Endothelial cell of umbilical vein (primary cell): ENCODE measurements around the gene C6orf89. TPM values are rescaled to one million over a fixed set of nuclear protein-coding genes. Genes with fewer than 3 reads are reported as not detected.
"Not testable (repeated sequence)": the region's sequence is repeated elsewhere in the genome, so short reads cannot be mapped to it uniquely, and the experiment has no call there.

ENCODE experiments used
- BruUV-seq: library from RNA; stranded (reverse); fragments of 400-500 nt; replicated peaks from 2 replicates; lab custom pipeline; 2021; lab: Mats Ljungman, UMichigan
- CTCF ChIA-PET: fragments of 300-600, 350-600 bp; sonication (Branson Sonifier 250); formaldehyde crosslinking; loops from one replicate; lab custom pipeline; 2021; ENCODE audit warnings: antibody characterized with exemption, inconsistent platforms; lab: Charles Lee
- POLR2A ChIA-PET: fragments of 300-600, 350-600 bp; sonication (Branson Sonifier 250); formaldehyde crosslinking; loops from one replicate; lab custom pipeline; 2021; ENCODE audit warnings: antibody characterized with exemption, inconsistent platforms; lab: Charles Lee
- DNase-seq: peaks from one replicate; pipeline ENCODE4 v3.0.0-alpha.2; 2011; ENCODE audit warnings: low read depth, low spot score
- FAIRE-seq: peaks from 2 replicates; lab custom pipeline; 2011; peaks lifted over from hg19 to GRCh38; lab: Jason Lieb, UNC
- H2AFZ ChIP-seq: 2 replicates; pipeline ENCODE4 v1.6.0; 2012; ENCODE audit warnings: low read depth, low read length, control low read depth, inconsistent platforms
- H3K27ac ChIP-seq: 2 replicates; pipeline ENCODE4 v1.5.1; 2011; ENCODE audit warnings: low read depth, mild to moderate bottlenecking, control low read depth, low read length, moderate library complexity; ENCODE audit not compliant: insufficient read depth
- H3K27me3 ChIP-seq, 2 experiments: 2 replicates each; pipeline versions ENCODE4 v1.6.0 to v1.6.1; 2011; ENCODE audit warnings: low read length in 2 of 2, mixed read lengths in 1 of 2; ENCODE audit not compliant: control insufficient read depth in 2 of 2, insufficient read depth in 2 of 2
- H3K36me3 ChIP-seq, 2 experiments: 2 replicates in 1 of 2; 3 replicates in 1 of 2; pipeline ENCODE4 v1.5.1; 2011; ENCODE audit warnings: low read length in 2 of 2, mild to moderate bottlenecking in 1 of 2, moderate library complexity in 1 of 2; ENCODE audit not compliant: control insufficient read depth in 2 of 2, insufficient read depth in 2 of 2; ENCODE audit errors: extremely low read depth in 1 of 2
- H3K4me1 ChIP-seq: 3 replicates; pipeline ENCODE4 v1.5.1; 2011; ENCODE audit warnings: mild to moderate bottlenecking, low read length; ENCODE audit not compliant: control insufficient read depth, insufficient read depth; ENCODE audit errors: extremely low read depth
- H3K4me2 ChIP-seq: 2 replicates; pipeline ENCODE4 v1.6.1; 2011; ENCODE audit warnings: low read length, control low read depth, mixed read lengths; ENCODE audit not compliant: insufficient read depth
- H3K4me3 ChIP-seq, 3 experiments: fragments of 200-600 bp in 1 of 3; sonication (generic), shearing (Covaris generic) in 1 of 3; replicated peaks in 1 of 3; 2 replicates each; pipeline ENCODE4 v1.5.1; 2011 to 2016; ENCODE audit warnings: control low read depth in 3 of 3, low read length in 3 of 3, mild to moderate bottlenecking in 2 of 3, inconsistent platforms in 1 of 3, low read depth in 1 of 3, moderate library complexity in 1 of 3; ENCODE audit not compliant: insufficient read depth in 1 of 3
- H3K79me2 ChIP-seq: 2 replicates; pipeline ENCODE4 v1.6.0; 2012; ENCODE audit warnings: low read length, inconsistent platforms; ENCODE audit not compliant: control insufficient read depth, insufficient read depth
- H3K9ac ChIP-seq: replicated peaks from 2 replicates; pipeline ENCODE3; 2011; ENCODE audit warnings: low read length, control low read depth; ENCODE audit not compliant: insufficient read depth; ENCODE audit errors: extremely low read depth
- H3K9me1 ChIP-seq: replicated peaks from 3 replicates; pipeline ENCODE4 v1.6.0; 2011; ENCODE audit warnings: mild to moderate bottlenecking, low read length; ENCODE audit not compliant: control insufficient read depth, insufficient read depth; ENCODE audit errors: extremely low read depth
- H3K9me3 ChIP-seq: replicated peaks from 2 replicates; pipeline ENCODE4 v1.5.1; 2012; ENCODE audit warnings: low read length, inconsistent platforms; ENCODE audit not compliant: control insufficient read depth, insufficient read depth
- H4K20me1 ChIP-seq: replicated peaks from 2 replicates; pipeline ENCODE3; 2011; ENCODE audit warnings: mild to moderate bottlenecking, low read length; ENCODE audit not compliant: control insufficient read depth, insufficient read depth; ENCODE audit errors: extremely low read depth
- EZH2 ChIP-seq: IDR thresholded peaks from 2 replicates; pipeline ENCODE4 v1.6.1; 2012; ENCODE audit warnings: borderline replicate concordance, low read depth, mild to moderate bottlenecking, moderate library complexity, low read length, inconsistent platforms; ENCODE audit not compliant: severe bottlenecking
- FOS ChIP-seq: IDR thresholded peaks from 2 replicates; pipeline ENCODE4 v1.6.1; 2011; ENCODE audit warnings: mild to moderate bottlenecking, low read length, moderate library complexity, borderline replicate concordance; ENCODE audit not compliant: insufficient read depth
- MYC ChIP-seq: IDR thresholded peaks from one replicate; pipeline ENCODE4 v1.6.1; 2011; ENCODE audit warnings: mild to moderate bottlenecking, low read depth, low read length
- dilution Hi-C: fragments of 300-500 bp; cut with MboI; formaldehyde crosslinking; loops from one replicate; pipeline ENCODE4 v1.15.0; 2019; ENCODE audit warnings: low sequenced_read_pairs; ENCODE audit not compliant: extremely low pct_ligation_motif_present
- intact Hi-C: fragments of 100-400 bp; cut with micrococcal nuclease; formaldehyde crosslinking; loops from one replicate; pipeline ENCODE4 v1.10.0; 2022
- polyA plus RNA-seq, 4 experiments: library from polyadenylated mRNA; depleted of rRNA in 3 of 4; stranded (reverse) in 3 of 4; unstranded in 1 of 4; fragments of >200 nt; gene quantifications; 2 replicates each; pipeline versions ENCODE4 v1.2.1 to v1.2.3, GENCODE V29; 2011 to 2012; ENCODE audit warnings: missing spikeins in 1 of 4
- total RNA-seq: library from RNA; stranded (reverse); gene quantifications from 2 replicates; pipeline ENCODE4 v1.2.3, GENCODE V29; 2021

The C6orf89 gene
- total and polyA plus RNA-seq, 2 donors (not counting 3 experiments of a cell fraction or from before 2014, with no cell fraction given), result 18.2 to 34.0 TPM

GRCh38 chr6:36947570-36948351 is 62.0 kb downstream of the C6orf89 start:
- Histone ChIP-seq H3K36me3 (no peaks in the 10 kb centered on the region), H3K9me3 (no peaks in the 10 kb centered on the region), H3K4me3 (no peak overlapping the region), H3K27me3 (no peaks in the 10 kb centered on the region), H4K20me1 (no peaks in the 10 kb centered on the region), H3K79me2 (no peaks in the 10 kb centered on the region), H2AFZ (no peak overlapping the region), H3K4me2 (no peak overlapping the region), H3K27ac (no peak overlapping the region), H3K9ac (no peak overlapping the region), H3K9me1 (no peaks in the 10 kb centered on the region), H3K4me1 (peaks cover 13% of the 10 kb centered on the region)
- POLR2A ChIA-PET, result no interaction called here
- dilution Hi-C loops, result no loop called here
- CTCF ChIA-PET, result interaction anchor here (1.0 to 2.2 kb wide), 3 partner anchors 14 to 62 kb away, joined by 3 to 6 read pairs (median 5); partner anchors contain the start of gene C6orf89
- FAIRE-seq (no peak), DNase-seq (no peak)
- no TSS peak for BruUV-seq
- TF ChIP-seq MYC (no peak), EZH2 (no peak), FOS (no peak)
- intact Hi-C loops, result no loop called here

- POLR2A ChIA-PET, result interaction anchor here (1.8 kb wide), 1 partner anchor 37 kb away, joined by 6 read pairs; the partner anchor contains the start of gene MTCH1
- Histone ChIP-seq H2AFZ (peak overlapping the region; percentile 87), H3K4me1 (peaks cover 13% of the 10 kb centered on the region), H3K4me2 (peak overlapping the region; percentile 71), H3K27ac (peak overlapping the region; percentile 96), H3K9ac (peak overlapping the region; percentile 59)
- H4K20me1 ChIP-seq, H3K27me3 ChIP-seq, H3K9me1 ChIP-seq, H3K4me3 ChIP-seq, H3K9me3 ChIP-seq, H3K79me2 ChIP-seq, DNase-seq, FAIRE-seq, intact Hi-C loops, H3K36me3 ChIP-seq, dilution Hi-C loops: not testable (repeated sequence)
- CTCF ChIA-PET, result interaction anchor here (0.6 to 1.6 kb wide), 6 partner anchors 30 to 167 kb away, joined by 3 to 8 read pairs (median 3); no protein-coding TSS in a partner anchor
- TSS peak; percentile 64 for BruUV-seq
Observed at GRCh38 chr6:36949076-36949475, 63.3 kb downstream of the C6orf89 start.
